Measurements from ENCODE around the gene ZFYVE28.

DNA sequence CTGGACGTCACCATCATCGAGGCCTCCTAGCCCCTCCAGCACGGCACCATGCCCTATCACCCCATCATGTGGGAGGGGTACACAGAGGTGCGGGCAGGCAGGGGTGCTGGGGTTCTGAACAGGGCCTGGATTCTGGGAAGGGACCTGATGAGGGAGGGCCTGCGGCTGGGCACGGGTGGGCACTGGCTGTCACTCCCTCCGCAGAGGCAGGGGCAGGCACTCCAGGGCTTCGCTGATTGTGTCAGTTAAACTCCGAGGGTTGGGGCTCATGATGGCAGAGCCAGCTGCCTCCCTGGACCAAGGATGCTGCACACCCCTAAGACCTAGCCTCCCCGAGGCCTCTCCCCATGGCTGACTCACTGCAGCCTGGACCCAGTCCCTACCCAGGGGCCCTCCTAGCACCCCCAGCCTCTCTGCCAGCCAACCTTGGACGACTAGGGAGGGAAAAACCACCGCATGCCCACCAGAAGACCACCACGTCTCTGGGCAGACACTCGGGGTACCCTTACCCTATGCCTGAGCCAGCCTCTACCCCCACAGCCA is 45.9 kb downstream of the ZFYVE28 start:
- TF ChIP-seq POLR2A (IDR thresholded peaks at IDR 0.05): no peak
- TF ChIP-seq, protein P1, sequence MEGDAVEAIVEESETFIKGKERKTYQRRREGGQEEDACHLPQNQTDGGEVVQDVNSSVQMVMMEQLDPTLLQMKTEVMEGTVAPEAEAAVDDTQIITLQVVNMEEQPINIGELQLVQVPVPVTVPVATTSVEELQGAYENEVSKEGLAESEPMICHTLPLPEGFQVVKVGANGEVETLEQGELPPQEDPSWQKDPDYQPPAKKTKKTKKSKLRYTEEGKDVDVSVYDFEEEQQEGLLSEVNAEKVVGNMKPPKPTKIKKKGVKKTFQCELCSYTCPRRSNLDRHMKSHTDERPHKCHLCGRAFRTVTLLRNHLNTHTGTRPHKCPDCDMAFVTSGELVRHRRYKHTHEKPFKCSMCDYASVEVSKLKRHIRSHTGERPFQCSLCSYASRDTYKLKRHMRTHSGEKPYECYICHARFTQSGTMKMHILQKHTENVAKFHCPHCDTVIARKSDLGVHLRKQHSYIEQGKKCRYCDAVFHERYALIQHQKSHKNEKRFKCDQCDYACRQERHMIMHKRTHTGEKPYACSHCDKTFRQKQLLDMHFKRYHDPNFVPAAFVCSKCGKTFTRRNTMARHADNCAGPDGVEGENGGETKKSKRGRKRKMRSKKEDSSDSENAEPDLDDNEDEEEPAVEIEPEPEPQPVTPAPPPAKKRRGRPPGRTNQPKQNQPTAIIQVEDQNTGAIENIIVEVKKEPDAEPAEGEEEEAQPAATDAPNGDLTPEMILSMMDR (IDR thresholded peaks at IDR 0.05): no peak
